ENCODE data around the gene CHRNE.

The CHRNE gene

GRCh38 chr17:4903051-4903818 lies at the start of gene CHRNE:
TSS of gene CHRNE (minus strand) at chr17:4903098. CDS start at chr17:4903063, 35 bp downstream.
- peaks cover 5% of the 10 kb centered on the region; the same call in 1 of the 2 replicates for H3K36me3 ChIP-seq (ENCODE audit: insufficient read depth, low read length)
- no peaks in the 10 kb centered on the region for H3K27me3 ChIP-seq (ENCODE audit: insufficient read depth, low read length)
- no peak within 1 kb of the TSS for H3K27ac ChIP-seq (ENCODE audit: low read depth, low read length)
- H3K79me2 ChIP-seq (ENCODE audit: control insufficient read depth, insufficient read depth, low read length, unreplicated experiment), result no peaks in the 10 kb centered on the region
- no peak within 1 kb of the TSS for H2AFZ ChIP-seq (ENCODE audit: low read length, unreplicated experiment)
- no peak within 1 kb of the TSS for H3K4me3 ChIP-seq (ENCODE audit: low read depth, low read length)
- H3K4me1 ChIP-seq (ENCODE audit: control insufficient read depth, insufficient read depth, low read length, unreplicated experiment), result no peaks in the 10 kb centered on the region

GRCh38 chr17:4951486-4951885 lies 48.6 kb upstream of the CHRNE start:
- Histone ChIP-seq H3K36me3 (ENCODE audit: insufficient read depth, low read length) (peaks cover 12% of the 10 kb centered on the region; the same call in 1 of the 2 replicates), H3K27ac (ENCODE audit: low read depth, low read length) (no peak overlapping the region), H2AFZ (ENCODE audit: low read length, unreplicated experiment) (no peak overlapping the region), H3K4me3 (ENCODE audit: low read depth, low read length) (no peak overlapping the region), H3K4me1 (ENCODE audit: control insufficient read depth, insufficient read depth, low read length, unreplicated experiment) (peaks cover 24% of the 10 kb centered on the region), H3K27me3 (ENCODE audit: insufficient read depth, low read length) (no peaks in the 10 kb centered on the region), H3K79me2 (ENCODE audit: control insufficient read depth, insufficient read depth, low read length, unreplicated experiment) (peaks cover 19% of the 10 kb centered on the region)

- Histone ChIP-seq H2AFZ (ENCODE audit: low read length, unreplicated experiment) (peak within 1 kb of the TSS; percentile 42), H3K4me1 (ENCODE audit: control insufficient read depth, insufficient read depth, low read length, unreplicated experiment) (peaks cover 30% of the 10 kb centered on the region)
Observed at GRCh38 chr17:4950746-4951204, 47.9 kb upstream of the CHRNE start, which contains the start of gene ENO3. TSS of gene ENO3 (plus strand) at chr17:4951119. CDS start at chr17:4951830, 711 bp downstream.

GRCh38 chr17:4950075-4950745 lies 47.3 kb upstream of the CHRNE start:
- peak overlapping the region; percentile 94 for H3K27ac ChIP-seq (ENCODE audit: low read depth, low read length)
- H3K79me2 ChIP-seq (ENCODE audit: control insufficient read depth, insufficient read depth, low read length, unreplicated experiment), result peaks cover 31% of the 10 kb centered on the region
- H3K27me3 ChIP-seq (ENCODE audit: insufficient read depth, low read length), result no peaks in the 10 kb centered on the region
- H3K4me1 ChIP-seq (ENCODE audit: control insufficient read depth, insufficient read depth, low read length, unreplicated experiment), result peaks cover 35% of the 10 kb centered on the region
- H3K4me3 ChIP-seq (ENCODE audit: low read depth, low read length), result peak overlapping the region; percentile 90
- H3K36me3 ChIP-seq (ENCODE audit: insufficient read depth, low read length), result peaks cover 16% of the 10 kb centered on the region; the same call in 1 of the 2 replicates
- H2AFZ ChIP-seq (ENCODE audit: low read length, unreplicated experiment), result peak overlapping the region; percentile 42

More at GRCh38 chr17:4950746-4951204, 47.9 kb upstream of the CHRNE start, which contains the start of gene ENO3:
- Histone ChIP-seq H3K79me2 (ENCODE audit: control insufficient read depth, insufficient read depth, low read length, unreplicated experiment) (peaks cover 26% of the 10 kb centered on the region), H3K4me3 (ENCODE audit: low read depth, low read length) (peak within 1 kb of the TSS; percentile 90), H3K27ac (ENCODE audit: low read depth, low read length) (peak within 1 kb of the TSS; percentile 94), H3K27me3 (ENCODE audit: insufficient read depth, low read length) (no peaks in the 10 kb centered on the region), H3K36me3 (ENCODE audit: insufficient read depth, low read length) (peaks cover 16% of the 10 kb centered on the region; the same call in 1 of the 2 replicates)

GRCh38 chr17:4949321-4950074 lies 46.6 kb upstream of the CHRNE start:
- no peaks in the 10 kb centered on the region for H3K27me3 ChIP-seq (ENCODE audit: insufficient read depth, low read length)
- H3K4me1 ChIP-seq (ENCODE audit: control insufficient read depth, insufficient read depth, low read length, unreplicated experiment), result peaks cover 41% of the 10 kb centered on the region
- peak overlapping the region; percentile 77 for H2AFZ ChIP-seq (ENCODE audit: low read length, unreplicated experiment)
- H3K36me3 ChIP-seq (ENCODE audit: insufficient read depth, low read length), result peaks cover 16% of the 10 kb centered on the region; the same call in 1 of the 2 replicates
- H3K4me3 ChIP-seq (ENCODE audit: low read depth, low read length), result peak overlapping the region; percentile 90
- H3K27ac ChIP-seq (ENCODE audit: low read depth, low read length), result peak overlapping the region; percentile 94
- H3K79me2 ChIP-seq (ENCODE audit: control insufficient read depth, insufficient read depth, low read length, unreplicated experiment), result peaks cover 37% of the 10 kb centered on the region

GRCh38 chr17:4948931-4949320 lies 46.0 kb upstream of the CHRNE start:
- Histone ChIP-seq H2AFZ (ENCODE audit: low read length, unreplicated experiment) (peak overlapping the region; percentile 77), H3K27ac (ENCODE audit: low read depth, low read length) (peak overlapping the region; percentile 94), H3K4me1 (ENCODE audit: control insufficient read depth, insufficient read depth, low read length, unreplicated experiment) (peaks cover 42% of the 10 kb centered on the region), H3K4me3 (ENCODE audit: low read depth, low read length) (peak overlapping the region; percentile 90), H3K27me3 (ENCODE audit: insufficient read depth, low read length) (no peaks in the 10 kb centered on the region), H3K79me2 (ENCODE audit: control insufficient read depth, insufficient read depth, low read length, unreplicated experiment) (peaks cover 43% of the 10 kb centered on the region), H3K36me3 (ENCODE audit: insufficient read depth, low read length) (peaks cover 16% of the 10 kb centered on the region; the same call in 1 of the 2 replicates)

- peaks cover 38% of the 10 kb centered on the region for H3K4me1 ChIP-seq (ENCODE audit: control insufficient read depth, insufficient read depth, low read length, unreplicated experiment)
- H2AFZ ChIP-seq (ENCODE audit: low read length, unreplicated experiment), result peak within 1 kb of the TSS; percentile 77
- no peaks in the 10 kb centered on the region for H3K27me3 ChIP-seq (ENCODE audit: insufficient read depth, low read length)
- peaks cover 47% of the 10 kb centered on the region for H3K79me2 ChIP-seq (ENCODE audit: control insufficient read depth, insufficient read depth, low read length, unreplicated experiment)
- H3K27ac ChIP-seq (ENCODE audit: low read depth, low read length), result peak within 1 kb of the TSS; percentile 94
- H3K36me3 ChIP-seq (ENCODE audit: insufficient read depth, low read length), result peaks cover 16% of the 10 kb centered on the region; the same call in 1 of the 2 replicates
- peak within 1 kb of the TSS; percentile 90 for H3K4me3 ChIP-seq (ENCODE audit: low read depth, low read length)
Observed at GRCh38 chr17:4948166-4948930, 45.5 kb upstream of the CHRNE start, which contains the start of gene PFN1. TSS of gene PFN1 (minus strand) at chr17:4948530. CDS start at chr17:4948394, 136 bp downstream.

GRCh38 chr17:4947411-4948165 lies 44.7 kb upstream of the CHRNE start:
- Histone ChIP-seq H3K4me1 (ENCODE audit: control insufficient read depth, insufficient read depth, low read length, unreplicated experiment) (peaks cover 40% of the 10 kb centered on the region), H3K27ac (ENCODE audit: low read depth, low read length) (peak overlapping the region; percentile 92), H2AFZ (ENCODE audit: low read length, unreplicated experiment) (no peak overlapping the region), H3K79me2 (ENCODE audit: control insufficient read depth, insufficient read depth, low read length, unreplicated experiment) (peaks cover 55% of the 10 kb centered on the region), H3K36me3 (ENCODE audit: insufficient read depth, low read length) (peaks cover 16% of the 10 kb centered on the region; the same call in 1 of the 2 replicates), H3K27me3 (ENCODE audit: insufficient read depth, low read length) (no peaks in the 10 kb centered on the region), H3K4me3 (ENCODE audit: low read depth, low read length) (peak overlapping the region; percentile 90)

GRCh38 chr17:4947010-4947410 lies 44.1 kb upstream of the CHRNE start:
- peaks cover 60% of the 10 kb centered on the region for H3K79me2 ChIP-seq (ENCODE audit: control insufficient read depth, insufficient read depth, low read length, unreplicated experiment)
- H3K36me3 ChIP-seq (ENCODE audit: insufficient read depth, low read length), result peaks cover 16% of the 10 kb centered on the region; the same call in 1 of the 2 replicates
- H3K4me1 ChIP-seq (ENCODE audit: control insufficient read depth, insufficient read depth, low read length, unreplicated experiment), result peaks cover 46% of the 10 kb centered on the region
- peak overlapping the region; percentile 90 for H3K4me3 ChIP-seq (ENCODE audit: low read depth, low read length)
- no peak overlapping the region for H2AFZ ChIP-seq (ENCODE audit: low read length, unreplicated experiment)
- H3K27ac ChIP-seq (ENCODE audit: low read depth, low read length), result peak overlapping the region; percentile 92
- H3K27me3 ChIP-seq (ENCODE audit: insufficient read depth, low read length), result no peaks in the 10 kb centered on the region
